ENCODE results near the gene SLC6A19.

DNA sequence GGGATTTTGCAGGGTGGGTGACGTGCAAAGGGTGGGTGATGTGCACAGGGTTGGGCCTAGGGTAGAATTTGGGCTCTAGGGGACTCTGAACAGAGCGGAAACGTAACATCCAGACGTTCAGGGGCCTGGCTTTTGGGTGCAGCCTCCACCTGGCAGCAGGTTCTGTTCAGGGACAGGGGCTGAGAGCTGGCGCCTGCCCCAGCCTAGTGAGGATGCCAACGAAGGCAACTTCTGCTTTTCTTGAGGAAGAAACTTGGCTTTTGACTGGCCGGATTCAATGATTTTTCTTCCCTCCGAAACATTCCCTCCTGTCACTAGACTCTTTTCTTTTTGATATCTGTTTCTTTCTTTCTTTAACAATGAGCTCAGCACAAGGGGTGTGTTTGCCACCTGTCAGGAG, 38.6 kb upstream of the SLC6A19 start:
- TF ChIP-seq CEBPB (IDR thresholded peaks at IDR 0.05; ENCODE audit: borderline replicate concordance, low read depth, low read length): no peak
- TF ChIP-seq UBTF (CRISPR knock-in tag; IDR thresholded peaks at IDR 0.05): no peak
- TF ChIP-seq, protein P1, sequence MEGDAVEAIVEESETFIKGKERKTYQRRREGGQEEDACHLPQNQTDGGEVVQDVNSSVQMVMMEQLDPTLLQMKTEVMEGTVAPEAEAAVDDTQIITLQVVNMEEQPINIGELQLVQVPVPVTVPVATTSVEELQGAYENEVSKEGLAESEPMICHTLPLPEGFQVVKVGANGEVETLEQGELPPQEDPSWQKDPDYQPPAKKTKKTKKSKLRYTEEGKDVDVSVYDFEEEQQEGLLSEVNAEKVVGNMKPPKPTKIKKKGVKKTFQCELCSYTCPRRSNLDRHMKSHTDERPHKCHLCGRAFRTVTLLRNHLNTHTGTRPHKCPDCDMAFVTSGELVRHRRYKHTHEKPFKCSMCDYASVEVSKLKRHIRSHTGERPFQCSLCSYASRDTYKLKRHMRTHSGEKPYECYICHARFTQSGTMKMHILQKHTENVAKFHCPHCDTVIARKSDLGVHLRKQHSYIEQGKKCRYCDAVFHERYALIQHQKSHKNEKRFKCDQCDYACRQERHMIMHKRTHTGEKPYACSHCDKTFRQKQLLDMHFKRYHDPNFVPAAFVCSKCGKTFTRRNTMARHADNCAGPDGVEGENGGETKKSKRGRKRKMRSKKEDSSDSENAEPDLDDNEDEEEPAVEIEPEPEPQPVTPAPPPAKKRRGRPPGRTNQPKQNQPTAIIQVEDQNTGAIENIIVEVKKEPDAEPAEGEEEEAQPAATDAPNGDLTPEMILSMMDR (CRISPR knock-in tag; IDR thresholded peaks at IDR 0.05): no peak
- TF ChIP-seq ZFP36L1 (CRISPR knock-in tag; IDR thresholded peaks at IDR 0.05): no peak
- no peak for TF ChIP-seq NR2F1 (CRISPR knock-in tag; IDR thresholded peaks at IDR 0.05)
- TF ChIP-seq PRPF4 (IDR thresholded peaks at IDR 0.05; ENCODE audit: low read depth, low read length, poor library complexity, severe bottlenecking): no peak
- TF ChIP-seq TBP (CRISPR knock-in tag; IDR thresholded peaks at IDR 0.05): no peak
- no peak for TF ChIP-seq SALL2 (CRISPR knock-in tag; IDR thresholded peaks at IDR 0.05)
- no peak for TF ChIP-seq SMARCE1 (IDR thresholded peaks at IDR 0.05; ENCODE audit: borderline replicate concordance)
- no peak for TF ChIP-seq REST (IDR thresholded peaks at IDR 0.05; ENCODE audit: borderline replicate concordance in 1 of 2, low read depth in 1 of 2, low read length in 2 of 2)

All from HepG2 (cell line).